Endodermal cell (in vitro differentiated cells): Measurements from ENCODE around the gene IL6R. TPM values are rescaled to one million over a fixed set of nuclear protein-coding genes. Genes with fewer than 3 reads are reported as not detected.

Experiments
- DNase-seq: peaks from one replicate; pipeline ENCODE4 v3.0.0-alpha.2; 2017
- H3K27ac ChIP-seq: 2 replicates; pipeline ENCODE4 v1.5.1; 2013; ENCODE audit warnings: mild to moderate bottlenecking, low read depth, low read length, moderate library complexity
- H3K27me3 ChIP-seq: 2 replicates; pipeline ENCODE4 v1.6.1; 2013; ENCODE audit warnings: mild to moderate bottlenecking, low read length, moderate library complexity; ENCODE audit not compliant: insufficient read depth, control insufficient read depth, poor library complexity, severe bottlenecking
- H3K36me3 ChIP-seq: 2 replicates; pipeline ENCODE4 v1.7.0; 2013; ENCODE audit warnings: mild to moderate bottlenecking, low read length, moderate library complexity; ENCODE audit not compliant: control insufficient read depth, insufficient read depth
- H3K4me1 ChIP-seq: one replicate; pipeline ENCODE4 v1.7.0; 2013; ENCODE audit warnings: low read length; ENCODE audit not compliant: control insufficient read depth, insufficient read depth
- H3K4me3 ChIP-seq: 2 replicates; pipeline ENCODE4 v1.5.1; 2013; ENCODE audit warnings: mild to moderate bottlenecking, low read length, moderate library complexity
- H3K9ac ChIP-seq: 2 replicates; pipeline ENCODE4 v1.6.1; 2013; ENCODE audit warnings: mild to moderate bottlenecking, low read length, moderate library complexity; ENCODE audit not compliant: poor library complexity, severe bottlenecking; ENCODE audit errors: extremely low read depth
- H3K9me3 ChIP-seq: 2 replicates; pipeline ENCODE4 v1.6.1; 2013; ENCODE audit warnings: mild to moderate bottlenecking, low read length, moderate library complexity; ENCODE audit not compliant: control insufficient read depth
- H3K27ac Mint-ChIP-seq: 2 replicates; pipeline ENCODE4 v1.8.0; 2020; ENCODE audit warnings: mixed read lengths
- H3K27me3 Mint-ChIP-seq: 2 replicates; pipeline ENCODE4 v1.8.0; 2021; ENCODE audit warnings: mild to moderate bottlenecking, mixed read lengths; ENCODE audit not compliant: insufficient read depth
- H3K36me3 Mint-ChIP-seq: 2 replicates; pipeline ENCODE4 v1.8.0; 2020; ENCODE audit warnings: low read depth, mixed read lengths
- H3K4me1 Mint-ChIP-seq: 2 replicates; pipeline ENCODE4 v1.8.0; 2020; ENCODE audit warnings: mixed read lengths
- H3K4me3 Mint-ChIP-seq: 2 replicates; pipeline ENCODE4 v1.8.0; 2020; ENCODE audit warnings: mild to moderate bottlenecking, moderate library complexity, mixed read lengths
- H3K9me3 Mint-ChIP-seq: 2 replicates; pipeline ENCODE4 v1.8.0; 2020; ENCODE audit warnings: mild to moderate bottlenecking, mixed read lengths
- WGBS, 2 experiments: methylation state at CpG; one replicate each; pipeline versions ENCODE4 v1.1.5 to v1.1.7; 2013; ENCODE audit warnings: missing lambda C conversion rate in 2 of 2, mixed read lengths in 1 of 2; ENCODE audit not compliant: insufficient coverage in 1 of 2, insufficient read length in 1 of 2; 5-methylcytosine and 5-hydroxymethylcytosine counted together
- total RNA-seq, 2 donors: library from RNA; stranded (reverse); fragmentation: NEBNext Ultra II Directional in 1 of 2; extraction: Animal tissue kit (Norgen Biotek cat#: 25700) in 1 of 2; gene quantifications; 2 replicates in 1 of 2; 3 replicates in 1 of 2; pipeline ENCODE4 v1.2.1, GENCODE V29; 2021
- TF ChIP-seq, protein P1 (sequence below): fragments of 200-600 bp; sonication (generic); conservative IDR thresholded peaks from 2 replicates; pipeline ENCODE4 v1.5.0; 2021; ENCODE audit warnings: antibody characterized with exemption, mild to moderate bottlenecking

Gene IL6R
- total RNA-seq, 2 donors from 2014 or later = 0.77 to 1.0 TPM

DNA sequence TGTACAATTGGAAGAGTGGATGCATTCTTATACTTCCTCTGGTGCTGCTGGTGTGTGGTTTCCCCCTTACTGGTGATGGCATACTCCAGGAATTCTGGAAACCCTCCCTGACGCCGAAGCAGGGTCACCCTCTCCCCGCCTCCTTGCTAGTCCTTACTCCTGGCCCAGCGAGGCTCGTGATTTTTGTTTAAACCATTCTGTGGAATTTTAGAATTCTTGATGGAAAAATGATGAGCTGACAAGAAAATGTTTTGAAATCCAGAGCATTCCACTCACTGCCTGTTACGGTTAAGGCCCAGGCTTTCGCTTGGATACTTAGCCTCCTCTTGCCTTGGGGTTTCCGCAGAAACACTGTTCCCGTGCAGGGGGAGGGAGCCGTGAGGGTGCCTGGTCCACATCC lies 41.1 kb downstream of the IL6R start:
- Histone ChIP-seq H3K9me3 (peaks cover 5% of the 10 kb centered on the region), H3K27ac (no peak overlapping the region), H3K9ac (no peak overlapping the region), H3K36me3 (no peaks in the 10 kb centered on the region), H3K4me1 (no peaks in the 10 kb centered on the region), H3K4me3 (no peak overlapping the region), H3K27me3 (peaks cover 85% of the 10 kb centered on the region)
- 70 to 88% methylated on average over 4 to 10 of the region's 10 CpGs for WGBS, 2 experiments
- no peak for DNase-seq
- Mint-ChIP-seq H3K36me3 (no peaks in the 10 kb centered on the region), H3K9me3 (no peaks in the 10 kb centered on the region), H3K27ac (no peak overlapping the region), H3K27me3 (peaks cover 87% of the 10 kb centered on the region), H3K4me3 (no peak overlapping the region), H3K4me1 (peaks cover 13% of the 10 kb centered on the region)
- TF ChIP-seq, protein P1, sequence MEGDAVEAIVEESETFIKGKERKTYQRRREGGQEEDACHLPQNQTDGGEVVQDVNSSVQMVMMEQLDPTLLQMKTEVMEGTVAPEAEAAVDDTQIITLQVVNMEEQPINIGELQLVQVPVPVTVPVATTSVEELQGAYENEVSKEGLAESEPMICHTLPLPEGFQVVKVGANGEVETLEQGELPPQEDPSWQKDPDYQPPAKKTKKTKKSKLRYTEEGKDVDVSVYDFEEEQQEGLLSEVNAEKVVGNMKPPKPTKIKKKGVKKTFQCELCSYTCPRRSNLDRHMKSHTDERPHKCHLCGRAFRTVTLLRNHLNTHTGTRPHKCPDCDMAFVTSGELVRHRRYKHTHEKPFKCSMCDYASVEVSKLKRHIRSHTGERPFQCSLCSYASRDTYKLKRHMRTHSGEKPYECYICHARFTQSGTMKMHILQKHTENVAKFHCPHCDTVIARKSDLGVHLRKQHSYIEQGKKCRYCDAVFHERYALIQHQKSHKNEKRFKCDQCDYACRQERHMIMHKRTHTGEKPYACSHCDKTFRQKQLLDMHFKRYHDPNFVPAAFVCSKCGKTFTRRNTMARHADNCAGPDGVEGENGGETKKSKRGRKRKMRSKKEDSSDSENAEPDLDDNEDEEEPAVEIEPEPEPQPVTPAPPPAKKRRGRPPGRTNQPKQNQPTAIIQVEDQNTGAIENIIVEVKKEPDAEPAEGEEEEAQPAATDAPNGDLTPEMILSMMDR = no peak

DNA sequence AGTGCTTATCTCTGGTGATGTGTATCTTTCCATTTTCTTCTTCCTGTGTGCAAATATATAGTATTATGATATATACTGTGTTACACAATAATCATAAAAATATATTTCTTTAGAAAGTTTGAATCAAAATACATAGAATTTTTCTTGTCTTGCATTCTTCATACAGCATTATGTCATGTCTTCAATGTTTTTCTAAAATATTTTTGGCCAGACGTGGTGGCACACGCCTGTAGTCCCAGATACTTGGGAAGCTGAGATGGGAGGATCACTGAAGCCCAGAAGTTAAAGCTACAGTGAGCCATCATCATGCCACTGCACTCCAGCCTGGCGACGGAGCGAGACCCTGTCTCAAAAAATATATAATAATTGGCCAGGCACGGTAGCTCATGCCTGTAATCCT lies 41.6 kb downstream of the IL6R start:
- H3K9me3 ChIP-seq = peaks cover 5% of the 10 kb centered on the region
- H3K27me3 ChIP-seq = peaks cover 85% of the 10 kb centered on the region
- no peaks in the 10 kb centered on the region for H3K9me3 Mint-ChIP-seq
- TF ChIP-seq, protein P1 = no peak
- no peaks in the 10 kb centered on the region for H3K4me1 ChIP-seq
- no peaks in the 10 kb centered on the region for H3K36me3 Mint-ChIP-seq
- peaks cover 87% of the 10 kb centered on the region for H3K27me3 Mint-ChIP-seq
- no peak overlapping the region for H3K27ac ChIP-seq
- 90 to 93% methylated on average over 3 to 6 of the region's 6 CpGs for WGBS, 2 experiments
- H3K4me1 Mint-ChIP-seq = peaks cover 12% of the 10 kb centered on the region
- H3K36me3 ChIP-seq = no peaks in the 10 kb centered on the region
- no peak for DNase-seq
- H3K4me3 Mint-ChIP-seq = no peak overlapping the region
- no peak overlapping the region for H3K4me3 ChIP-seq
- H3K27ac Mint-ChIP-seq = no peak overlapping the region
- H3K9ac ChIP-seq = no peak overlapping the region

DNA sequence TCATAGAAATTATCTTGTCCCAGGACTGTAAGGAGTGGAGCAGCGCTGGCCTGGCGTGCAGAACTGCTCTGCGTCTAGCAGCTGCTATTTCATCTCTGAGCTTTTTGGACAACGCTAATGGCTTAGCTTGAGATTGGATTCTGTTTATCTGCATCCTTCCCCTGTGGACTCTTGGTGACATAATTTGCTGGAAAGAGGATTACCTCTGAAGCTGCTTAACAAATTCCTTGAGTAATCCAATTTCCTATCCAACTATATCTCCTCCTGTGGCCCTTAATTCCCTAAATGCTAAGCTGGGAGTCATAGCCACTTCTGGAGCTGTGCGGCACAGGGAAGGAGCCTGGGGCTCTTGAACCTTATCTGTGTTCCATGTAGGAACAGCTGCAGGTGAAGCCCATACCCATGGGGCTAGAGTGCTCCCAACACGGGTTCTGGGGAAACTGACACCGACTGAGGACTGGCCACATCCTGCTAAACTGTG lies 43.2 kb downstream of the IL6R start:
- Histone ChIP-seq H3K36me3 (no peaks in the 10 kb centered on the region), H3K9ac (no peak overlapping the region), H3K4me3 (no peak overlapping the region), H3K4me1 (no peaks in the 10 kb centered on the region), H3K27me3 (peaks cover 88% of the 10 kb centered on the region), H3K27ac (no peak overlapping the region), H3K9me3 (peaks cover 5% of the 10 kb centered on the region)
- 78 to 98% methylated on average over 5 to 7 of the region's 7 CpGs for WGBS, 2 experiments
- DNase-seq = no peak
- H3K27me3 Mint-ChIP-seq = peaks cover 92% of the 10 kb centered on the region
- no peaks in the 10 kb centered on the region for H3K9me3 Mint-ChIP-seq
- TF ChIP-seq, protein P1 = no peak
- H3K27ac Mint-ChIP-seq = no peak overlapping the region
- peaks cover 7% of the 10 kb centered on the region for H3K4me1 Mint-ChIP-seq
- no peak overlapping the region for H3K4me3 Mint-ChIP-seq
- H3K36me3 Mint-ChIP-seq = no peaks in the 10 kb centered on the region
